ENCODE results near the gene MACROD2.

GRCh38 chr20:14815340-14815739 lies 820.0 kb downstream of the MACROD2 start:
- TF ChIP-seq, protein P1, sequence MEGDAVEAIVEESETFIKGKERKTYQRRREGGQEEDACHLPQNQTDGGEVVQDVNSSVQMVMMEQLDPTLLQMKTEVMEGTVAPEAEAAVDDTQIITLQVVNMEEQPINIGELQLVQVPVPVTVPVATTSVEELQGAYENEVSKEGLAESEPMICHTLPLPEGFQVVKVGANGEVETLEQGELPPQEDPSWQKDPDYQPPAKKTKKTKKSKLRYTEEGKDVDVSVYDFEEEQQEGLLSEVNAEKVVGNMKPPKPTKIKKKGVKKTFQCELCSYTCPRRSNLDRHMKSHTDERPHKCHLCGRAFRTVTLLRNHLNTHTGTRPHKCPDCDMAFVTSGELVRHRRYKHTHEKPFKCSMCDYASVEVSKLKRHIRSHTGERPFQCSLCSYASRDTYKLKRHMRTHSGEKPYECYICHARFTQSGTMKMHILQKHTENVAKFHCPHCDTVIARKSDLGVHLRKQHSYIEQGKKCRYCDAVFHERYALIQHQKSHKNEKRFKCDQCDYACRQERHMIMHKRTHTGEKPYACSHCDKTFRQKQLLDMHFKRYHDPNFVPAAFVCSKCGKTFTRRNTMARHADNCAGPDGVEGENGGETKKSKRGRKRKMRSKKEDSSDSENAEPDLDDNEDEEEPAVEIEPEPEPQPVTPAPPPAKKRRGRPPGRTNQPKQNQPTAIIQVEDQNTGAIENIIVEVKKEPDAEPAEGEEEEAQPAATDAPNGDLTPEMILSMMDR (IDR thresholded peaks at IDR 0.05): no peak
- no peak for TF ChIP-seq POLR2A (IDR thresholded peaks at IDR 0.05)
